Colon (tissue), 2 donors: Measurements from ENCODE around the gene IRAK4.

Source experiments
- FAIRE-seq: peaks from 2 replicates; lab custom pipeline; 2012; peaks lifted over from hg19 to GRCh38; lab: Jason Lieb, UNC
- donor health status: control.
- donor health status: control.

Gene IRAK4

GRCh38 chr12:43836475-43836989 is 77.8 kb downstream of the IRAK4 start:
- FAIRE-seq = no peak
